ENCODE results near the gene RAB40C.

- TF ChIP-seq CTCF (conservative IDR thresholded peaks at IDR 0.05 in 1 of 2, IDR thresholded peaks at IDR 0.05 in 1 of 2; ENCODE audit: extremely low read depth in 1 of 2, insufficient read depth in 1 of 2, low read depth in 1 of 2, low read length in 2 of 2) (no peak), EZH2 (IDR thresholded peaks at IDR 0.05; ENCODE audit: borderline replicate concordance, low read length) (no peak)
Observed at GRCh38 chr16:651844-652243, 62.0 kb downstream of the RAB40C start.
